HG02840 (cell line): Measurements from ENCODE around the gene SUGCT.

Experiments used
- ATAC-seq: cut with Tn5 transposase; IDR thresholded peaks from one replicate; pipeline ENCODE4 v1.9.1; 2021; ENCODE audit warnings: mild to moderate bottlenecking, moderate library complexity, moderate number of reproducible peaks; ENCODE audit not compliant: unreplicated experiment, low FRiP score

The SUGCT gene

GRCh38 chr7:40500219-40500618 is 365.4 kb downstream of the SUGCT start:
- no peak for ATAC-seq

- no peak for ATAC-seq
Observed at GRCh38 chr7:40502359-40502758, 367.6 kb downstream of the SUGCT start.

GRCh38 chr7:40506158-40506557 is 371.4 kb downstream of the SUGCT start:
- no peak for ATAC-seq

- no peak for ATAC-seq
Observed at GRCh38 chr7:40507166-40507565, 372.4 kb downstream of the SUGCT start.

GRCh38 chr7:40509287-40509996 is 374.6 kb downstream of the SUGCT start:
- ATAC-seq: no peak

GRCh38 chr7:40516376-40516775 is 381.6 kb downstream of the SUGCT start:
- no peak for ATAC-seq

- ATAC-seq: no peak
Observed at GRCh38 chr7:40519009-40519408, 384.2 kb downstream of the SUGCT start.

- no peak for ATAC-seq
Observed at GRCh38 chr7:40520986-40521738, 386.4 kb downstream of the SUGCT start.

GRCh38 chr7:40525764-40526163 is 391.0 kb downstream of the SUGCT start:
- no peak for ATAC-seq

GRCh38 chr7:40526951-40527715 is 392.3 kb downstream of the SUGCT start:
- no peak for ATAC-seq

- no peak for ATAC-seq
Observed at GRCh38 chr7:40527723-40528122, 392.9 kb downstream of the SUGCT start.

- ATAC-seq: no peak
Observed at GRCh38 chr7:40530292-40530691, 395.5 kb downstream of the SUGCT start.

- no peak for ATAC-seq
Observed at GRCh38 chr7:40531956-40532355, 397.2 kb downstream of the SUGCT start.

GRCh38 chr7:40535678-40536077 is 400.9 kb downstream of the SUGCT start:
- no peak for ATAC-seq

- no peak for ATAC-seq
Observed at GRCh38 chr7:40536421-40536820, 401.6 kb downstream of the SUGCT start.

- no peak for ATAC-seq
Observed at GRCh38 chr7:40538281-40538680, 403.5 kb downstream of the SUGCT start.

- no peak for ATAC-seq
Observed at GRCh38 chr7:40541336-40541735, 406.5 kb downstream of the SUGCT start.

GRCh38 chr7:40542982-40543741 is 408.4 kb downstream of the SUGCT start:
- no peak for ATAC-seq

GRCh38 chr7:40544221-40544723 is 409.5 kb downstream of the SUGCT start:
- ATAC-seq: no peak

GRCh38 chr7:40544871-40545303 is 410.1 kb downstream of the SUGCT start:
- no peak for ATAC-seq
